Fibroblast of villous mesenchyme (primary cell): Measurements from ENCODE around the gene ZNF425. TPM values are rescaled to one million over a fixed set of nuclear protein-coding genes. Genes with fewer than 3 reads are reported as not detected.
"Not testable (repeated sequence)": the region's sequence is repeated elsewhere in the genome, so short reads cannot be mapped to it uniquely, and the experiment has no call there.

Experiments used
- DNase-seq: peaks from one replicate; pipeline ENCODE4 v3.0.0-alpha.2; 2010; ENCODE audit warnings: low read depth
- H3K4me3 ChIP-seq: 2 replicates; pipeline ENCODE4 v1.5.1; 2011; ENCODE audit warnings: low read depth, mild to moderate bottlenecking, low read length
- CTCF ChIP-seq: IDR thresholded peaks from 2 replicates; pipeline ENCODE4 v1.5.1; 2012; ENCODE audit warnings: low read depth, mild to moderate bottlenecking, low read length; ENCODE audit not compliant: insufficient read depth
- total RNA-seq: library from RNA; depleted of rRNA; stranded (reverse); fragments of >200 nt; gene quantifications from 2 replicates; pipeline ENCODE4 v1.2.3, GENCODE V29; 2012

The ZNF425 gene
- total RNA-seq, 1 donor = 3.5 TPM

- no peak overlapping the region for H3K4me3 ChIP-seq
- TF ChIP-seq CTCF = no peak
- DNase-seq = no peak
Measured at GRCh38 chr7:149072438-149072775, 53.7 kb downstream of the ZNF425 start.

- H3K4me3 ChIP-seq = no peak overlapping the region
- peak; percentile 37 for TF ChIP-seq CTCF
- peak; percentile 29 for DNase-seq
Measured at GRCh38 chr7:149071641-149072437, 54.3 kb downstream of the ZNF425 start.

- TF ChIP-seq CTCF = no peak
- DNase-seq = no peak
- H3K4me3 ChIP-seq = no peak overlapping the region
Measured at GRCh38 chr7:149071182-149071635, 54.9 kb downstream of the ZNF425 start.

GRCh38 chr7:149070372-149071125, 55.6 kb downstream of the ZNF425 start:
- no peak for DNase-seq
- no peak for TF ChIP-seq CTCF
- no peak overlapping the region for H3K4me3 ChIP-seq

DNA sequence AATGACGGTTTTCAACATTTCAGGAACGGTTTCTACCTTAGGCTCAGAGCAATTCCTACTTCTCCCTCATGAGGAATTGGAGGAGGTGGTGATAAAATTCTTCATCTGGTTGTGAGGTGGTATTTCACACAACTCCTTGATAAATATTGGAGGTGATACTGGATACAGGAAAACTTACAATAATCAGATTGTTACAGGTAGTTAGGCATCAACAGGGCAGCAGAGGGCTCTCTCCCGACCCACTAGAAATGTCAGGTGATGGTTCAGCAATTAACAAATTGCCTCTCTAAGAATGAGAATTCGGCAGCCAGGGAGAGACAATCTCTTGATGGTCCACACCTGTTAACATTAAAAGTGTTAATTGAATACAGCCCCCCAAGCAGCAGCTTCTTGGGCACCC, 58.3 kb downstream of the ZNF425 start:
- TF ChIP-seq CTCF = no peak
- no peak for DNase-seq
- H3K4me3 ChIP-seq = no peak overlapping the region

- no peak for TF ChIP-seq CTCF
- H3K4me3 ChIP-seq = no peak overlapping the region
- DNase-seq = no peak
Measured at GRCh38 chr7:149063476-149063875, 62.6 kb downstream of the ZNF425 start.

GRCh38 chr7:149062217-149062899, 63.8 kb downstream of the ZNF425 start:
- not testable (repeated sequence) for H3K4me3 ChIP-seq, DNase-seq
